SK-N-SH treated with all-trans-retinoic acid at 6 μM for 48 hours (cell line): ENCODE data around the gene SRF.

ENCODE experiments used
- ARNTL ChIP-seq: fragments of 450-650 bp; formaldehyde crosslinking; IDR thresholded peaks from 2 replicates; pipeline ENCODE4 v1.5.0; 2020; ENCODE audit warnings: low read depth, mild to moderate bottlenecking, moderate library complexity, borderline replicate concordance
- BACH2 ChIP-seq: fragments of 250-450 bp; sonication (Bioruptor Pico); IDR thresholded peaks from 2 replicates; pipeline ENCODE4 v1.9.0; 2021; ENCODE audit warnings: mild to moderate bottlenecking, borderline replicate concordance
- ESRRG ChIP-seq: fragments of 250-450 bp; sonication (Bioruptor Pico); IDR thresholded peaks from 2 replicates; pipeline ENCODE4 v1.6.1; 2021; ENCODE audit warnings: mild to moderate bottlenecking
- GLIS3 ChIP-seq: fragments of 250-450 bp; sonication (Bioruptor Pico); IDR thresholded peaks from 2 replicates; pipeline ENCODE4 v1.5.0; 2020; ENCODE audit warnings: mild to moderate bottlenecking, moderate library complexity
- ISL1 ChIP-seq: fragments of 250-450 bp; sonication (Bioruptor Pico); IDR thresholded peaks from 2 replicates; pipeline ENCODE4 v2.1.2; 2022; ENCODE audit warnings: mild to moderate bottlenecking, moderate library complexity
- POU6F1 ChIP-seq: fragments of 250-450 bp; sonication (Bioruptor Pico); IDR thresholded peaks from 2 replicates; pipeline ENCODE4 v1.8.0; 2021; ENCODE audit warnings: low read depth, mild to moderate bottlenecking, moderate library complexity, borderline replicate concordance
- RARB ChIP-seq: fragments of 250-450 bp; sonication (Bioruptor Pico); IDR thresholded peaks from 2 replicates; pipeline ENCODE4 v1.8.0; 2021; ENCODE audit warnings: mild to moderate bottlenecking, moderate library complexity
- TSHZ2 ChIP-seq: fragments of 250-450 bp; sonication (Bioruptor Pico); IDR thresholded peaks from 2 replicates; pipeline ENCODE4 v1.5.0; 2020; ENCODE audit warnings: mild to moderate bottlenecking, moderate library complexity
- ZC3H10 ChIP-seq: fragments of 250-450 bp; sonication (Bioruptor Pico); IDR thresholded peaks from 2 replicates; pipeline ENCODE4 v1.5.1; 2021; ENCODE audit warnings: mild to moderate bottlenecking, moderate library complexity
- ZFP3 ChIP-seq: fragments of 250-450 bp; sonication (Bioruptor Pico); IDR thresholded peaks from 2 replicates; pipeline ENCODE4 v1.5.0; 2020; ENCODE audit warnings: mild to moderate bottlenecking, moderate library complexity
- ZNF70 ChIP-seq: fragments of 450-650 bp; formaldehyde crosslinking; IDR thresholded peaks from 2 replicates; pipeline ENCODE4 v1.5.0; 2020; ENCODE audit warnings: mild to moderate bottlenecking, moderate library complexity
- TF ChIP-seq, protein P1 (sequence below): fragments of 250-450 bp; sonication (Bioruptor Pico); IDR thresholded peaks from 2 replicates; pipeline ENCODE4 v1.8.0; 2020; ENCODE audit warnings: mild to moderate bottlenecking, moderate library complexity, borderline replicate concordance
- TF ChIP-seq, protein P2 (sequence below): fragments of 250-450 bp; sonication (Bioruptor Pico); IDR thresholded peaks from 2 replicates; pipeline ENCODE4 v1.5.1; 2021; ENCODE audit warnings: mild to moderate bottlenecking, moderate library complexity

- TF ChIP-seq ISL1 (CRISPR knock-in tag) = no peak
- TF ChIP-seq GLIS3 (CRISPR knock-in tag) = no peak
- TF ChIP-seq BACH2 (CRISPR knock-in tag) = no peak
- no peak for TF ChIP-seq ZNF70 (CRISPR knock-in tag)
- TF ChIP-seq ZC3H10 (CRISPR knock-in tag) = no peak
- TF ChIP-seq RARB (CRISPR knock-in tag) = no peak
- no peak for TF ChIP-seq TSHZ2
- TF ChIP-seq, protein P1, sequence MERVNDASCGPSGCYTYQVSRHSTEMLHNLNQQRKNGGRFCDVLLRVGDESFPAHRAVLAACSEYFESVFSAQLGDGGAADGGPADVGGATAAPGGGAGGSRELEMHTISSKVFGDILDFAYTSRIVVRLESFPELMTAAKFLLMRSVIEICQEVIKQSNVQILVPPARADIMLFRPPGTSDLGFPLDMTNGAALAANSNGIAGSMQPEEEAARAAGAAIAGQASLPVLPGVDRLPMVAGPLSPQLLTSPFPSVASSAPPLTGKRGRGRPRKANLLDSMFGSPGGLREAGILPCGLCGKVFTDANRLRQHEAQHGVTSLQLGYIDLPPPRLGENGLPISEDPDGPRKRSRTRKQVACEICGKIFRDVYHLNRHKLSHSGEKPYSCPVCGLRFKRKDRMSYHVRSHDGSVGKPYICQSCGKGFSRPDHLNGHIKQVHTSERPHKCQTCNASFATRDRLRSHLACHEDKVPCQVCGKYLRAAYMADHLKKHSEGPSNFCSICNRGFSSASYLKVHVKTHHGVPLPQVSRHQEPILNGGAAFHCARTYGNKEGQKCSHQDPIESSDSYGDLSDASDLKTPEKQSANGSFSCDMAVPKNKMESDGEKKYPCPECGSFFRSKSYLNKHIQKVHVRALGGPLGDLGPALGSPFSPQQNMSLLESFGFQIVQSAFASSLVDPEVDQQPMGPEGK (CRISPR knock-in tag) = no peak
- TF ChIP-seq ESRRG (CRISPR knock-in tag) = no peak
- TF ChIP-seq, protein P2, sequence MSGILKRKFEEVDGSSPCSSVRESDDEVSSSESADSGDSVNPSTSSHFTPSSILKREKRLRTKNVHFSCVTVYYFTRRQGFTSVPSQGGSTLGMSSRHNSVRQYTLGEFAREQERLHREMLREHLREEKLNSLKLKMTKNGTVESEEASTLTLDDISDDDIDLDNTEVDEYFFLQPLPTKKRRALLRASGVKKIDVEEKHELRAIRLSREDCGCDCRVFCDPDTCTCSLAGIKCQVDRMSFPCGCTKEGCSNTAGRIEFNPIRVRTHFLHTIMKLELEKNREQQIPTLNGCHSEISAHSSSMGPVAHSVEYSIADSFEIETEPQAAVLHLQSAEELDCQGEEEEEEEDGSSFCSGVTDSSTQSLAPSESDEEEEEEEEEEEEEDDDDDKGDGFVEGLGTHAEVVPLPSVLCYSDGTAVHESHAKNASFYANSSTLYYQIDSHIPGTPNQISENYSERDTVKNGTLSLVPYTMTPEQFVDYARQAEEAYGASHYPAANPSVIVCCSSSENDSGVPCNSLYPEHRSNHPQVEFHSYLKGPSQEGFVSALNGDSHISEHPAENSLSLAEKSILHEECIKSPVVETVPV = no peak
- no peak for TF ChIP-seq ZFP3 (CRISPR knock-in tag)
- TF ChIP-seq POU6F1 (CRISPR knock-in tag) = no peak
- no peak for TF ChIP-seq ARNTL (CRISPR knock-in tag)
Measured at GRCh38 chr6:43138267-43138666, 32.8 kb upstream of the SRF start.
